Measurements from ENCODE around the gene RADIL.

GRCh38 chr7:4759211-4759610, 124.3 kb downstream of the RADIL start:
- no peak for TF ChIP-seq CTCF (IDR thresholded peaks at IDR 0.05)
- no peak for TF ChIP-seq ZFX (IDR thresholded peaks at IDR 0.05; ENCODE audit: borderline replicate concordance)

Measured in 22Rv1 (cell line).